A549 (cell line): ENCODE results near the gene NRXN3. TPM values are rescaled to one million over a fixed set of nuclear protein-coding genes. Genes with fewer than 3 reads are reported as not detected.

Experiments used
- ATAC-seq, 2 experiments: fragments of 200-7000 bp in 1 of 2; fragments of >200 bp in 1 of 2; cut with Nextera tagmentation in 1 of 2; cut with Tn5 transposase in 1 of 2; 3 replicates each; pipeline versions ENCODE4 v1.8.0 to v1.9.1; 2018 to 2020; ENCODE audit warnings: mild to moderate bottlenecking in 1 of 2, moderate library complexity in 1 of 2
- CTCF ChIA-PET: fragments of 300-600 bp; sonication (Branson Sonifier 250); formaldehyde crosslinking; extraction: SDS; loops from one replicate; lab custom pipeline; 2021; ENCODE audit warnings: antibody characterized with exemption, inconsistent platforms; lab: Yijun Ruan, JAX
- POLR2A ChIA-PET: fragments of 350-600 bp; formaldehyde crosslinking; extraction: SDS; loops from one replicate; lab custom pipeline; 2021; ENCODE audit warnings: antibody characterized with exemption, inconsistent platforms; lab: Yijun Ruan, JAX
- DNase-seq, 2 experiments: peaks; one replicate each; pipeline versions ENCODE4 v3.0.0 to v3.0.0-alpha.2; 2011 to 2016; ENCODE audit warnings: low read depth in 1 of 2, low spot score in 1 of 2
- FAIRE-seq: peaks from 2 replicates; lab custom pipeline; 2011; peaks lifted over from hg19 to GRCh38; lab: Jason Lieb, UNC
- H3K27ac ChIP-seq, 2 experiments: fragments of >200 bp; sonication (Bioruptor Twin); formaldehyde crosslinking; 3 replicates each; pipeline ENCODE4 v1.5.1; 2016 to 2017
- H3K4me1 ChIP-seq: fragments of >200 bp; sonication (Bioruptor Twin); formaldehyde crosslinking; 3 replicates; pipeline ENCODE4 v1.6.1; 2016
- H3K4me2 ChIP-seq: fragments of >200 bp; sonication (Bioruptor Twin); formaldehyde crosslinking; 3 replicates; pipeline ENCODE4 v1.6.1; 2016
- H3K4me3 ChIP-seq: fragments of >200 bp; sonication (Bioruptor Twin); formaldehyde crosslinking; 3 replicates; pipeline ENCODE4 v1.5.1; 2016
- H3K9me3 ChIP-seq: fragments of >200 bp; sonication (Bioruptor Twin); formaldehyde crosslinking; 3 replicates; pipeline ENCODE4 v1.6.1; 2016
- CBX2 ChIP-seq: fragments of 200-600 bp; sonication (generic); IDR thresholded peaks from 2 replicates; pipeline ENCODE4 v1.6.1; 2016; ENCODE audit warnings: low read depth, mild to moderate bottlenecking, borderline replicate concordance
- CBX8 ChIP-seq: fragments of 200-600 bp; sonication (generic); IDR thresholded peaks from 2 replicates; pipeline ENCODE4 v1.6.1; 2016
- CHD2 ChIP-seq: fragments of 150-350 bp; IDR thresholded peaks from 2 replicates; pipeline ENCODE4 v1.6.1; 2014; ENCODE audit warnings: low read length; ENCODE audit not compliant: partially characterized antibody
- CHD4 ChIP-seq: fragments of 200-600 bp; sonication (generic); IDR thresholded peaks from 2 replicates; pipeline ENCODE4 v1.6.1; 2016; ENCODE audit warnings: antibody characterized with exemption, mild to moderate bottlenecking, borderline replicate concordance
- ESRRA ChIP-seq: fragments of 150-350 bp; IDR thresholded peaks from 2 replicates; pipeline ENCODE4 v1.6.1; 2014; ENCODE audit warnings: mild to moderate bottlenecking, low read length, borderline replicate concordance
- FOSB ChIP-seq: fragments of 250-450 bp; sonication (Bioruptor Pico); IDR thresholded peaks from 2 replicates; pipeline ENCODE4 v1.5.0; 2020; ENCODE audit warnings: mild to moderate bottlenecking, moderate library complexity
- FOXS1 ChIP-seq: fragments of 250-450 bp; sonication (Bioruptor Pico); IDR thresholded peaks from 2 replicates; pipeline ENCODE4 v1.5.0; 2020; ENCODE audit warnings: mild to moderate bottlenecking, moderate library complexity
- HEYL ChIP-seq: fragments of 250-450 bp; sonication (Bioruptor Pico); IDR thresholded peaks from 2 replicates; pipeline ENCODE4 v1.8.0; 2021; ENCODE audit warnings: mild to moderate bottlenecking, moderate library complexity
- HOXB13 ChIP-seq: fragments of 250-450 bp; sonication (Bioruptor Pico); IDR thresholded peaks from 2 replicates; pipeline ENCODE4 v1.5.0; 2020; ENCODE audit warnings: low read depth, mild to moderate bottlenecking, moderate library complexity
- KDM1A ChIP-seq: fragments of 200-600 bp; sonication (generic); IDR thresholded peaks from 2 replicates; pipeline ENCODE4 v1.6.1; 2016; ENCODE audit warnings: low read depth, mild to moderate bottlenecking
- KDM5A ChIP-seq: fragments of 200-600 bp; sonication (generic); IDR thresholded peaks from 2 replicates; pipeline ENCODE4 v1.6.1; 2016; ENCODE audit warnings: antibody characterized with exemption, mild to moderate bottlenecking
- MYC ChIP-seq: IDR thresholded peaks from 2 replicates; pipeline ENCODE4 v1.6.1; 2012; ENCODE audit warnings: mild to moderate bottlenecking, inconsistent platforms, low read length, improper control_type of control experiment, borderline replicate concordance
- NFE2L2 ChIP-seq: fragments of 150-350 bp; conservative IDR thresholded peaks from 2 replicates; pipeline ENCODE4 v1.6.1; 2014; ENCODE audit warnings: low read length
- NPAS2 ChIP-seq: fragments of 250-450 bp; sonication (Bioruptor Pico); IDR thresholded peaks from 2 replicates; pipeline ENCODE4 v1.8.0; 2022; ENCODE audit warnings: mild to moderate bottlenecking, moderate library complexity, borderline replicate concordance
- NR3C1 ChIP-seq: fragments of >200 bp; sonication (Bioruptor Twin); formaldehyde crosslinking; IDR thresholded peaks from 3 replicates; pipeline ENCODE4 v1.6.1; 2017
- PHF8 ChIP-seq: fragments of 200-600 bp; sonication (generic); IDR thresholded peaks from 2 replicates; pipeline ENCODE4 v1.6.1; 2016; ENCODE audit warnings: low read depth, mild to moderate bottlenecking, antibody characterized with exemption, moderate library complexity, borderline replicate concordance
- RARB ChIP-seq: fragments of 250-450 bp; sonication (Bioruptor Pico); IDR thresholded peaks from 2 replicates; pipeline ENCODE4 v1.8.0; 2021; ENCODE audit warnings: mild to moderate bottlenecking, moderate library complexity
- RNF2 ChIP-seq: fragments of 200-600 bp; sonication (generic); IDR thresholded peaks from 2 replicates; pipeline ENCODE4 v1.6.1; 2016; ENCODE audit warnings: low read depth, mild to moderate bottlenecking, antibody characterized with exemption, moderate library complexity, borderline replicate concordance
- SMC3 ChIP-seq: fragments of >200 bp; sonication (Bioruptor Twin); formaldehyde crosslinking; IDR thresholded peaks from 3 replicates; pipeline ENCODE4 v1.6.1; 2018; ENCODE audit warnings: inconsistent platforms
- SREBF2 ChIP-seq: fragments of 450-650 bp; IDR thresholded peaks from 2 replicates; pipeline ENCODE4 v1.6.1; 2014; ENCODE audit warnings: mild to moderate bottlenecking, moderate library complexity
- TFCP2L1 ChIP-seq: fragments of 250-450 bp; sonication (Bioruptor Pico); IDR thresholded peaks from 2 replicates; pipeline ENCODE4 v1.5.0; 2021; ENCODE audit warnings: mild to moderate bottlenecking
- ZC3H11A ChIP-seq: fragments of 450-650 bp; IDR thresholded peaks from 2 replicates; pipeline ENCODE4 v1.6.1; 2014; ENCODE audit warnings: antibody characterized with exemption, mild to moderate bottlenecking
- WGBS: methylation state at CpG from one replicate; pipeline ENCODE4 v1.1.6; 2017; ENCODE audit errors: missing lambda C conversion rate; 5-methylcytosine and 5-hydroxymethylcytosine counted together
- polyA plus RNA-seq, 4 experiments: library from polyadenylated mRNA; depleted of rRNA in 3 of 4; stranded (reverse); fragments of >200 nt; fragmentation: RNase III in 1 of 4; extraction: RNeasy Plus Mini Kit Qiagen cat#74134 plus additional on column Dnase treatment in 1 of 4; gene quantifications; 2 replicates in 3 of 4; 3 replicates in 1 of 4; pipeline ENCODE4 v1.2.3, GENCODE V29; 2011 to 2017
- TF ChIP-seq, protein P1 (sequence below): fragments of 250-450 bp; sonication (Bioruptor Pico); IDR thresholded peaks from 2 replicates; pipeline ENCODE4 v1.5.0; 2020; ENCODE audit warnings: low read depth, mild to moderate bottlenecking, moderate library complexity
- TF ChIP-seq, protein P2 (sequence below): fragments of 250-450 bp; sonication (Bioruptor Pico); IDR thresholded peaks from 2 replicates; pipeline ENCODE4 v1.5.0; 2021; ENCODE audit warnings: mild to moderate bottlenecking, moderate library complexity, borderline replicate concordance
- TF ChIP-seq, protein P3 (sequence below): fragments of >200 bp; sonication (Bioruptor Twin); formaldehyde crosslinking; IDR thresholded peaks from 3 replicates; pipeline ENCODE4 v1.5.1; 2016
- TF ChIP-seq, protein P4 (sequence below): fragments of >200 bp; sonication (Bioruptor Twin); formaldehyde crosslinking; IDR thresholded peaks from 3 replicates; pipeline ENCODE4 v1.6.1; 2016

Gene NRXN3
- polyA plus RNA-seq, 2 of the 4 experiments (the other 2 are of a cell fraction) = 0.62 to 2.3 TPM

GRCh38 chr14:78967111-78967809 is 797.1 kb downstream of the NRXN3 start:
- H3K9me3 ChIP-seq = no peaks in the 10 kb centered on the region
- no peak overlapping the region for H3K4me3 ChIP-seq
- TF ChIP-seq CBX2 (no peak), KDM1A (no peak)
- TF ChIP-seq, all 56 proteins: peak for 0
- DNase-seq = no peak
- ChIA-PET CTCF (interaction anchor here (0.5 to 1.3 kb wide), 3 partner anchors 8 to 1895 kb away, joined by 3 to 5 read pairs (median 3); no protein-coding TSS in a partner anchor), POLR2A (no interaction called here)
- Histone ChIP-seq H3K4me2 (no peak overlapping the region), H3K27ac (no peak overlapping the region), H3K4me1 (no peaks in the 10 kb centered on the region)
- no peak for ATAC-seq
- 11% methylated on average over 10 of the region's 10 CpGs for WGBS
- FAIRE-seq = no peak

DNA sequence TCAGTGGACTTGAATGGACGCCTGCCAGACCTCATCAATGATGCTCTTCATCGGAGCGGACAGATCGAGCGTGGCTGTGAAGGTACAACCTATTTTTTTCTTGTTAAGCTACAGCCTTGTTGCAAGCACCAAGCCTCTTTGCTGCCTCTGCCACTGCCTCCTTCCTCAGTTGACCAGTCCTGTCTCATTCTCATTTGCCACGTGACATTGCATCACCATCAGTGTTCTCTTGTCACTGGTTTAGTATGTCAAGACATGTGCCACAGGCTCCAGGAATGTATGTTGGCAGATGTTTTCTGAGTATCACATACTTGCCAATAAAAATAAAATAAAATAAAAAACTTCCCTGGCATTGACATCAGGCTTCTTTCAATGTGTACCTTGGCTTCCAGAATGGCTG is 798.1 kb downstream of the NRXN3 start:
- H3K4me2 ChIP-seq = no peak overlapping the region
- TF ChIP-seq SREBF2 (no peak), KDM5A (no peak), RARB (CRISPR knock-in tag) (no peak), HOXB13 (no peak), PHF8 (no peak), CBX8 (no peak), NFE2L2 (no peak), CHD4 (no peak), FOSB (CRISPR knock-in tag) (no peak), CHD2 (no peak), SMC3 (no peak), ZC3H11A (no peak), TFCP2L1 (no peak)
- TF ChIP-seq, protein P1, sequence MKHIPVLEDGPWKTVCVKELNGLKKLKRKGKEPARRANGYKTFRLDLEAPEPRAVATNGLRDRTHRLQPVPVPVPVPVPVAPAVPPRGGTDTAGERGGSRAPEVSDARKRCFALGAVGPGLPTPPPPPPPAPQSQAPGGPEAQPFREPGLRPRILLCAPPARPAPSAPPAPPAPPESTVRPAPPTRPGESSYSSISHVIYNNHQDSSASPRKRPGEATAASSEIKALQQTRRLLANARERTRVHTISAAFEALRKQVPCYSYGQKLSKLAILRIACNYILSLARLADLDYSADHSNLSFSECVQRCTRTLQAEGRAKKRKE = no peak
- H3K4me1 ChIP-seq = no peaks in the 10 kb centered on the region
- no peak overlapping the region for H3K4me3 ChIP-seq
- ChIA-PET CTCF (interaction anchor here (0.5 to 1.3 kb wide), 4 partner anchors 9 to 1894 kb away, joined by 3 to 5 read pairs (median 3); no protein-coding TSS in a partner anchor), POLR2A (no interaction called here)
- no peaks in the 10 kb centered on the region for H3K9me3 ChIP-seq
- FAIRE-seq = no peak
- ATAC-seq = no peak
- WGBS = 48% methylated on average over 6 of the region's 6 CpGs
- no peak overlapping the region for H3K27ac ChIP-seq
- DNase-seq = no peak

DNA sequence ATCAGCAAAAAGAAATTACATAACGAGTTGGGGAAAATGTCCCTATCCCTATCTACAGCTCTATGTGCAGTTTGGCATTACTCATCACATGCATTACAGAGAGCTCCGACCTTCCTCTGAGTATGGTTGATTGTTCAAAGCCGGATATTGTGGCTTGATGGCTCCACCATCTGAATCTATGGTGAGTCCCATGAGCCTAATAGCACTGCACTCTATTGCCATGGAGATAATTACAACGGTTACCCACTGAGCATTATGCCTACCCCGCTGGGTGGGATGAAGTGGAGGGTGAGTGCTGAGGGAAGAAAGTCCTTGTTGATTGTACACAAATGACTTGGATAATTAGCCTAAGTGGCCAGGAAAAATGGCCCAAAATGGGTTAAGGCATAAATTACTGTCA is 800.5 kb downstream of the NRXN3 start:
- Histone ChIP-seq H3K27ac (no peak overlapping the region), H3K4me1 (no peaks in the 10 kb centered on the region), H3K9me3 (no peaks in the 10 kb centered on the region), H3K4me3 (no peak overlapping the region), H3K4me2 (no peak overlapping the region)
- ATAC-seq (no peak), FAIRE-seq (no peak), DNase-seq (no peak)
- TF ChIP-seq SREBF2 (no peak), MYC (no peak), ESRRA (no peak), NR3C1 (no peak), NPAS2 (CRISPR knock-in tag) (no peak), KDM1A (no peak), RNF2 (no peak), HEYL (no peak), FOXS1 (CRISPR knock-in tag) (no peak)
- TF ChIP-seq, protein P2, sequence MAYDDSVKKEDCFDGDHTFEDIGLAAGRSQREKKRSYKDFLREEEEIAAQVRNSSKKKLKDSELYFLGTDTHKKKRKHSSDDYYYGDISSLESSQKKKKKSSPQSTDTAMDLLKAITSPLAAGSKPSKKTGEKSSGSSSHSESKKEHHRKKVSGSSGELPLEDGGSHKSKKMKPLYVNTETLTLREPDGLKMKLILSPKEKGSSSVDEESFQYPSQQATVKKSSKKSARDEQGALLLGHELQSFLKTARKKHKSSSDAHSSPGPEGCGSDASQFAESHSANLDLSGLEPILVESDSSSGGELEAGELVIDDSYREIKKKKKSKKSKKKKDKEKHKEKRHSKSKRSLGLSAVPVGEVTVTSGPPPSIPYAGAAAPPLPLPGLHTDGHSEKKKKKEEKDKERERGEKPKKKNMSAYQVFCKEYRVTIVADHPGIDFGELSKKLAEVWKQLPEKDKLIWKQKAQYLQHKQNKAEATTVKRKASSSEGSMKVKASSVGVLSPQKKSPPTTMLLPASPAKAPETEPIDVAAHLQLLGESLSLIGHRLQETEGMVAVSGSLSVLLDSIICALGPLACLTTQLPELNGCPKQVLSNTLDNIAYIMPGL = no peak
- TF ChIP-seq, protein P3, sequence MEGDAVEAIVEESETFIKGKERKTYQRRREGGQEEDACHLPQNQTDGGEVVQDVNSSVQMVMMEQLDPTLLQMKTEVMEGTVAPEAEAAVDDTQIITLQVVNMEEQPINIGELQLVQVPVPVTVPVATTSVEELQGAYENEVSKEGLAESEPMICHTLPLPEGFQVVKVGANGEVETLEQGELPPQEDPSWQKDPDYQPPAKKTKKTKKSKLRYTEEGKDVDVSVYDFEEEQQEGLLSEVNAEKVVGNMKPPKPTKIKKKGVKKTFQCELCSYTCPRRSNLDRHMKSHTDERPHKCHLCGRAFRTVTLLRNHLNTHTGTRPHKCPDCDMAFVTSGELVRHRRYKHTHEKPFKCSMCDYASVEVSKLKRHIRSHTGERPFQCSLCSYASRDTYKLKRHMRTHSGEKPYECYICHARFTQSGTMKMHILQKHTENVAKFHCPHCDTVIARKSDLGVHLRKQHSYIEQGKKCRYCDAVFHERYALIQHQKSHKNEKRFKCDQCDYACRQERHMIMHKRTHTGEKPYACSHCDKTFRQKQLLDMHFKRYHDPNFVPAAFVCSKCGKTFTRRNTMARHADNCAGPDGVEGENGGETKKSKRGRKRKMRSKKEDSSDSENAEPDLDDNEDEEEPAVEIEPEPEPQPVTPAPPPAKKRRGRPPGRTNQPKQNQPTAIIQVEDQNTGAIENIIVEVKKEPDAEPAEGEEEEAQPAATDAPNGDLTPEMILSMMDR = no peak
- TF ChIP-seq, protein P4, sequence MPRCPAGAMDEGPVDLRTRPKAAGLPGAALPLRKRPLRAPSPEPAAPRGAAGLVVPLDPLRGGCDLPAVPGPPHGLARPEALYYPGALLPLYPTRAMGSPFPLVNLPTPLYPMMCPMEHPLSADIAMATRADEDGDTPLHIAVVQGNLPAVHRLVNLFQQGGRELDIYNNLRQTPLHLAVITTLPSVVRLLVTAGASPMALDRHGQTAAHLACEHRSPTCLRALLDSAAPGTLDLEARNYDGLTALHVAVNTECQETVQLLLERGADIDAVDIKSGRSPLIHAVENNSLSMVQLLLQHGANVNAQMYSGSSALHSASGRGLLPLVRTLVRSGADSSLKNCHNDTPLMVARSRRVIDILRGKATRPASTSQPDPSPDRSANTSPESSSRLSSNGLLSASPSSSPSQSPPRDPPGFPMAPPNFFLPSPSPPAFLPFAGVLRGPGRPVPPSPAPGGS = no peak
- 17% methylated on average over 5 of the region's 5 CpGs for WGBS
- ChIA-PET POLR2A (no interaction called here), CTCF (interaction anchor here (1.0 kb wide), 1 partner anchor 11 kb away, joined by 5 read pairs; no protein-coding TSS in a partner anchor)
